IPS DF 6.9 (cell line): ENCODE data around the gene MROH7.

Experiments
- DNase-seq: peaks from one replicate; pipeline ENCODE4 v3.0.0-alpha.2; 2013; ENCODE audit warnings: low read depth, low spot score
- H3K27ac ChIP-seq: one replicate; pipeline ENCODE4 v1.5.1; 2013; ENCODE audit warnings: low read length, control low read depth
- H3K27me3 ChIP-seq: 2 replicates; pipeline ENCODE4 v1.6.1; 2013; ENCODE audit warnings: mild to moderate bottlenecking, low read length; ENCODE audit not compliant: control insufficient read depth, insufficient read depth
- H3K36me3 ChIP-seq: 2 replicates; pipeline ENCODE4 v1.6.1; 2013; ENCODE audit warnings: low read length; ENCODE audit not compliant: control insufficient read depth, insufficient read depth
- H3K4me1 ChIP-seq: 2 replicates; pipeline ENCODE4 v1.6.1; 2013; ENCODE audit warnings: low read length; ENCODE audit not compliant: control insufficient read depth, insufficient read depth
- H3K4me3 ChIP-seq: 2 replicates; pipeline ENCODE4 v1.5.1; 2013; ENCODE audit warnings: mild to moderate bottlenecking, low read length
- H3K9me3 ChIP-seq: 2 replicates; pipeline ENCODE4 v1.6.1; 2013; ENCODE audit warnings: low read length, inconsistent platforms; ENCODE audit not compliant: control insufficient read depth, insufficient read depth
- WGBS: extraction: QIAGEN DNeasy Blood & Tissue Kit; methylation state at CpG from one replicate; pipeline ENCODE4 v1.1.7; 2013; ENCODE audit warnings: mixed read lengths, missing lambda C conversion rate; ENCODE audit not compliant: insufficient read length, insufficient coverage; 5-methylcytosine and 5-hydroxymethylcytosine counted together

The MROH7 gene

DNA sequence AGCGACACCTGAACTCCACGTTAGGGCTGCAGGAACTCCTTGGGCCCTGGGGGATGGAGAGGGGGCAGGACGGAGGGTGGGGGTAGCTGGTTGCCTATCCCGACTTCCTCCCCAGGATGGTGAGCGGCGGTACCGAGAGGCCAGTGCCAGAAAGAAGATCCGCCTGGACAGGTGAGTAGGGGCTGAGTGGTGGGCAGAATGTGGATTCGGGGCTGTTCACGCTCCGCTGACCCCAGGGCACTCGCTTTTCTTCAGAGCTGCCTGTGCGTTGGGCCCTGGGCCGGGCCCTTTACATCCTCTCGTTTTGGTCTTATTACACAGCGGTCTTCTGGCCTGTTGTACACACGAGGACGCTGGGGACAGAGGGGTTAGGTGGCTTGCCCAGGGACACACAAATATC lies 39.0 kb upstream of the MROH7 start:
- Histone ChIP-seq H3K4me1 (no peaks in the 10 kb centered on the region; the same call in 1 of the 2 replicates), H3K36me3 (no peaks in the 10 kb centered on the region), H3K27me3 (no peaks in the 10 kb centered on the region), H3K9me3 (no peaks in the 10 kb centered on the region), H3K27ac (no peak overlapping the region), H3K4me3 (no peak overlapping the region)
- no CpG with 5 or more reads among the region's 18 CpGs for WGBS
- DNase-seq: no peak

DNA sequence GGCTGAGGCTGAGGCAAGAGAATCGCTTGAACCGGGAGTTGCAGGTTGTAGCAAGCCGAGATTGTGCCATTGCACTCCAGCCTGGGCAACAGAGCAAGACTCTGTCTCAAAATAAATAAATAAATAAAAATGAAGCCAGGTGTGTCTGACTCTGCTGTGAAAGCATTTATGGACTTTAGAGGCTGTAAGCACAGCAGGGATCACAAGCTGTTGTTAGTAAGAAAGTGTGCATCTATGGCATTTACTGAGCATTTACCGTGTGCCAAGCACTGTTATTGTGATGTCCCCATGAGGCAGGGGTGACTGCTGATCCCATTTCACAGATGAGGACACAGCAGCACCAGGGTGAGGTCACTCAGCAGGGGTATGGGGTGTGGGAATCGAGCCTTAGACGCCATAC lies 38.3 kb upstream of the MROH7 start:
- Histone ChIP-seq H3K36me3 (no peaks in the 10 kb centered on the region), H3K9me3 (no peaks in the 10 kb centered on the region), H3K27ac (no peak overlapping the region), H3K4me1 (no peaks in the 10 kb centered on the region; the same call in 1 of the 2 replicates), H3K4me3 (no peak overlapping the region), H3K27me3 (no peaks in the 10 kb centered on the region)
- no CpG with 5 or more reads among the region's 6 CpGs for WGBS
- no peak for DNase-seq

- no peaks in the 10 kb centered on the region; the same call in 1 of the 2 replicates for H3K4me1 ChIP-seq
- no CpG with 5 or more reads among the region's 7 CpGs for WGBS
These were observed 37.5 kb upstream of the MROH7 start for GRCh38 chr1:54604051-54604450.

DNA sequence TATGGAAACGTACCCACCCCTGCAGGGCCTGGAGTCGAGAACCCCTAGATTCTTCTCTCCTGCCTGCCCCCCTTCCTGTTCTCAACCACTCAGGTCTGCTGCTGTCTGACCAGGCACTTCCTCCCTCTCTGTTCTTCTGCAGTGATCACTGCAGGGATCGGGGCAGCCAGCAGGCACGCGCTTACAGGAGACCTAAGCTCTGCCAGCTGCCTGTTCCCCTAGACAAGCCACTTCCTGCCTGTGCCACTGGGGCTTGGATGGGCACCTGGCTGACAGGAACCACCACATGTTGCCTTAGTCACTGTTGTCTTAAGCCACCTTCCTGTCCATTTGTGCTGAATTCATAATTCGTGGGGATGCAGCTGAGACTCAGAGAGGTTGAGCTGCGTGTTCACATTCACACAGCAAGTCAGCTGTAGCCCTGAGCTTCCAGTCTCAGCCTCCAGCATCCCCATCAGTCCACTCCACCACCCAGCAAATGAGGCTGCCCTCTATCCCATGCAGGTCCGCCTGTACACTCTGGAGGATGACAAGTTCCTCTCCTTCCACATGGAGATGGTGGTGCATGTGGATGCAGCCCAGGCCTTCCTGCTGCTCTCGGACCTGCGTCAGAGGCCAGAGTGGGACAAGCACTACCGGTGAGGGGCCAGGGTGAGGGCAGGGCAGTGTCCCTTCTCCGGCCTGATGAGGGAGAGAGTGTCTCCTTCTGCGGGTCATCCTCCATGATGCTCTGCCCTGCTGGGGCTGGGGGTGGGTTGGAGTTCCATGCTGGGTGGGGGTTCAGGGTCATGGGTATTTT lies 36.8 kb upstream of the MROH7 start:
- Histone ChIP-seq H3K27ac (no peak overlapping the region), H3K9me3 (no peaks in the 10 kb centered on the region), H3K4me1 (no peaks in the 10 kb centered on the region), H3K27me3 (no peaks in the 10 kb centered on the region), H3K4me3 (no peak overlapping the region), H3K36me3 (no peaks in the 10 kb centered on the region)
- WGBS: no CpG with 5 or more reads among the region's 13 CpGs
- DNase-seq: no peak

More at GRCh38 chr1:54604051-54604450, 37.5 kb upstream of the MROH7 start:
- Histone ChIP-seq H3K27ac (no peak overlapping the region), H3K9me3 (no peaks in the 10 kb centered on the region), H3K36me3 (no peaks in the 10 kb centered on the region), H3K4me3 (no peak overlapping the region), H3K27me3 (no peaks in the 10 kb centered on the region)
- no peak for DNase-seq

GRCh38 chr1:54606096-54606989 lies 35.2 kb upstream of the MROH7 start:
- Histone ChIP-seq H3K9me3 (no peaks in the 10 kb centered on the region), H3K4me3 (no peak overlapping the region), H3K27ac (no peak overlapping the region), H3K4me1 (peaks cover 7% of the 10 kb centered on the region), H3K36me3 (no peaks in the 10 kb centered on the region), H3K27me3 (no peaks in the 10 kb centered on the region)
- DNase-seq: no peak
- no CpG with 5 or more reads among the region's 9 CpGs for WGBS

DNA sequence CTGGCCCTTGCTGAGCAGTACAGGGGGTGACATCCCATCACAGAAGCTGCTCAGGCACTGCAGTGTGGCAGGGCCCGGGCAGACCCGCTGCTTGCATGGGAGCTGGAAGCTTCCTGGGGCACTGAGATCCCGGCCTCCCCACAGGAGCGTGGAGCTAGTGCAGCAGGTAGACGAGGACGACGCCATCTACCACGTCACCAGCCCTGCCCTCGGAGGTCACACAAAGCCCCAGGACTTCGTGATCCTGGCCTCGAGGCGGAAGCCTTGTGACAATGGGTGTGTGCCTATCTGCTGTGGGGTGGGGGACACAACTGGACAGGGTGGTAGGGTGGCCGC lies 34.6 kb upstream of the MROH7 start:
- H3K27ac ChIP-seq: no peak overlapping the region
- WGBS: no CpG with 5 or more reads among the region's 13 CpGs

GRCh38 chr1:54607821-54608565 lies 33.6 kb upstream of the MROH7 start:
- Histone ChIP-seq H3K4me3 (no peak overlapping the region), H3K4me1 (peaks cover 11% of the 10 kb centered on the region), H3K9me3 (no peaks in the 10 kb centered on the region), H3K36me3 (no peaks in the 10 kb centered on the region), H3K27me3 (no peaks in the 10 kb centered on the region), H3K27ac (no peak overlapping the region)
- DNase-seq: no peak
- no CpG with 5 or more reads among the region's 19 CpGs for WGBS

More for the DNA sequence above, 34.6 kb upstream of the MROH7 start:
- Histone ChIP-seq H3K27me3 (no peaks in the 10 kb centered on the region), H3K4me3 (no peak overlapping the region), H3K36me3 (no peaks in the 10 kb centered on the region), H3K4me1 (peaks cover 11% of the 10 kb centered on the region), H3K9me3 (no peaks in the 10 kb centered on the region)
- DNase-seq: no peak

DNA sequence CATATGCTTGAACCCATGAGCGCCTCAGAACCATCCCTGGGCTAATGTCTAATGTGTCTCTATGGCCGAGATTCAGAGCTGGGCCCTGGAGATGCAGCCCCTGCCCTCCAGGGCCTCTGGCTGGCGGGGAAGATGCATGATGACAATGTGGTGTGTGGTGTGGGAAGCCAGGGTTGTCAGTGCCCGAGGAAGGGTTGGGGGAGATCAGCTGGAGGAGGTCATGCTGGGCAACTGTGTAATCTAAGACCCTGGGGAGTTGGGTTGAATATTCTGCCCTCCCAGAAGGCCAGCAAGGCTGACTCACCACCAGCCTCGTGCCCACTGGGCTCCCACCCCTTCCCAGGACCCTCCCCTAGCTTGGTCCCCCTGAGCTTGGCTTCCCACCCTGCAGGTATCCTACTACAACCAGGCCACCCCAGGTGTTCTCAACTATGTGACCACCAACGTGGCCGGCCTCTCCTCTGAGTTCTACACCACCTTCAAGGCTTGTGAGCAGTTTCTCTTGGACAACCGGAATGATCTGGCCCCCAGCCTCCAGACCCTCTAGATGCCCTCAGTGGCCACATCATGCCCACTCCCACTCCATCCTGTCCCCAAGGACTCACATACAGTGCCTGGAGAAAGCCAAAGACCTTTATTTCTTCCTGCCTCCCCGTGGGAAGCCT lies 32.9 kb upstream of the MROH7 start:
- no peaks in the 10 kb centered on the region for H3K36me3 ChIP-seq
- peaks cover 11% of the 10 kb centered on the region for H3K4me1 ChIP-seq
- no peaks in the 10 kb centered on the region for H3K9me3 ChIP-seq
- H3K27me3 ChIP-seq: no peaks in the 10 kb centered on the region
- WGBS: no CpG with 5 or more reads among the region's 9 CpGs
- H3K27ac ChIP-seq: no peak overlapping the region
- no peak for DNase-seq
- no peak overlapping the region for H3K4me3 ChIP-seq

DNA sequence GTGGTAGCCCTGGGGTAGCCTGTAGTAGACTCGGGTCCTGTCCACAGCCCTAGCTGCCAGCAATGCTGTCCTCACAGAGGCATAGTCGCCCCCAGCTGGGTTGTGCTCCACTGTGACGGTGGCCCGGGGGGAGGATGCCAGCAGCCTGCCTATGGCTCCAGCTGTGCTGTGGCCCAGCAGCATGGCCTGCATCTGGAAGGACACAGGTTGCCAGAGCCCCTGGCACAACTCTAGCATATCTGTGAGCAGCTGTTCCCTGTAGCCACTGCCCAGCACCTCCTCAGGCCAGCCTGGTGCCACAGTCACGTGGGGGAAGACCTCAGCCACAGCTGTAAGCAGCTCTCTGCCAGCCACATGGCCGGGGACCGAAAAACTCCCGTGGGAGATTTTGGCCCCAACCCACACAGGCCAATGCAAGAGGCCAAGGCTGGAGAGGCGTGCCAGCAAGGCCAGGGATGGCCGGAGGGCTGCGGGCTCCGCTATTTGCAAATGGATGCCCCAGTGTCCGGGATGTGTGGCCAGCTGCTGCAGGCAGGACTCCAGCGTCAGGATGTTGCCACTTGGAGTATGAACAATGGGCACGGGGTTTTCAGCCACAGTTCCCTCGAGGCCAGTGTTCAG lies 32.2 kb upstream of the MROH7 start:
- Histone ChIP-seq H3K36me3 (no peaks in the 10 kb centered on the region), H3K4me1 (peaks cover 11% of the 10 kb centered on the region), H3K9me3 (no peaks in the 10 kb centered on the region), H3K27me3 (no peaks in the 10 kb centered on the region), H3K4me3 (no peak overlapping the region), H3K27ac (no peak overlapping the region)
- no CpG with 5 or more reads among the region's 16 CpGs for WGBS
- DNase-seq: no peak
